Kidney epithelial cell (primary cell): Measurements from ENCODE around the gene PRDM10. TPM values are rescaled to one million over a fixed set of nuclear protein-coding genes. Genes with fewer than 3 reads are reported as not detected.

Source experiments
- DNase-seq: peaks from one replicate; pipeline ENCODE4 v3.0.0-alpha.2; 2010; ENCODE audit warnings: low read depth
- H3K27me3 ChIP-seq: 2 replicates; pipeline ENCODE4 v1.6.0; 2011; ENCODE audit warnings: low read length; ENCODE audit not compliant: control insufficient read depth, insufficient read depth
- H3K36me3 ChIP-seq: 2 replicates; pipeline ENCODE4 v1.5.1; 2011; ENCODE audit warnings: low read length; ENCODE audit not compliant: control insufficient read depth, insufficient read depth
- H3K4me3 ChIP-seq: 2 replicates; pipeline ENCODE4 v1.5.1; 2011; ENCODE audit warnings: low read depth, mild to moderate bottlenecking, control low read depth, low read length
- CTCF ChIP-seq: IDR thresholded peaks from 2 replicates; pipeline ENCODE4 v1.5.1; 2011; ENCODE audit warnings: mild to moderate bottlenecking, moderate library complexity, low read length, control low read depth, inconsistent platforms; ENCODE audit not compliant: insufficient read depth, poor library complexity, severe bottlenecking
- total RNA-seq: library from RNA; depleted of rRNA; stranded (reverse); fragments of >200 nt; gene quantifications from 2 replicates; pipeline ENCODE4 v1.2.3, GENCODE V29; 2015

PRDM10 gene
- total RNA-seq, 1 donor from 2014 or later: 7.1 TPM

- Histone ChIP-seq H3K36me3 (no peaks in the 10 kb centered on the region), H3K4me3 (no peak overlapping the region), H3K27me3 (no peaks in the 10 kb centered on the region)
- TF ChIP-seq CTCF: no peak
- DNase-seq: no peak
Observed at GRCh38 chr11:129989149-129989813, 13.4 kb downstream of the PRDM10 start.

GRCh38 chr11:129987950-129988349 is 14.7 kb downstream of the PRDM10 start:
- Histone ChIP-seq H3K27me3 (no peaks in the 10 kb centered on the region), H3K36me3 (no peaks in the 10 kb centered on the region), H3K4me3 (no peak overlapping the region)
- no peak for TF ChIP-seq CTCF
- DNase-seq: no peak

- no peak for TF ChIP-seq CTCF
- no peak for DNase-seq
- H3K4me3 ChIP-seq: no peak overlapping the region
- no peaks in the 10 kb centered on the region for H3K36me3 ChIP-seq
- H3K27me3 ChIP-seq: no peaks in the 10 kb centered on the region
Observed at GRCh38 chr11:129985823-129986222, 16.8 kb downstream of the PRDM10 start.

GRCh38 chr11:129980086-129980485 is 22.5 kb downstream of the PRDM10 start:
- DNase-seq: no peak
- no peak for TF ChIP-seq CTCF
- Histone ChIP-seq H3K4me3 (no peak overlapping the region), H3K27me3 (no peaks in the 10 kb centered on the region), H3K36me3 (no peaks in the 10 kb centered on the region)

- no peak for DNase-seq
- H3K27me3 ChIP-seq: no peaks in the 10 kb centered on the region
- TF ChIP-seq CTCF: no peak
Observed at GRCh38 chr11:129979046-129979605, 23.5 kb downstream of the PRDM10 start.

GRCh38 chr11:129978447-129978846 is 24.2 kb downstream of the PRDM10 start:
- DNase-seq: no peak
- Histone ChIP-seq H3K27me3 (no peaks in the 10 kb centered on the region), H3K36me3 (no peaks in the 10 kb centered on the region), H3K4me3 (no peak overlapping the region)
- TF ChIP-seq CTCF: no peak

More at GRCh38 chr11:129979046-129979605, 23.5 kb downstream of the PRDM10 start:
- Histone ChIP-seq H3K4me3 (no peak overlapping the region), H3K36me3 (no peaks in the 10 kb centered on the region)
